Measurements from ENCODE around the gene ZNF362. TPM values are rescaled to one million over a fixed set of nuclear protein-coding genes. Genes with fewer than 3 reads are reported as not detected.

ZNF362 gene
- total and polyA plus RNA-seq, 2 experiments from 2014 or later = 11.0 to 12.9 TPM

GRCh38 chr1:33294071-33295010, 38.0 kb downstream of the ZNF362 start:
- Mint-ChIP-seq H3K9me3 (no peaks in the 10 kb centered on the region), H3K27me3 (ENCODE audit: insufficient read depth, low read depth, poor library complexity) (peaks cover 4% of the 10 kb centered on the region), H3K36me3 (ENCODE audit: low read depth) (peaks cover 45% of the 10 kb centered on the region), H3K4me3 (no peak overlapping the region; the same call in 2 of the 3 replicates), H3K27ac (no peak overlapping the region), H3K4me1 (peaks cover 6% of the 10 kb centered on the region; the same call in 1 of the 3 replicates)
- no peaks in the 10 kb centered on the region for H3F3A ChIP-seq (replicated peaks; ENCODE audit: low read depth)
- no peak overlapping the region for H3K4me2 ChIP-seq
- H3K27me3 ChIP-seq (ENCODE audit: insufficient read depth) = no peaks in the 10 kb centered on the region
- no peaks in the 10 kb centered on the region; the same call in 1 of the 2 replicates for H3K36me3 ChIP-seq (ENCODE audit: insufficient read depth)
- no peak overlapping the region for H2AFZ ChIP-seq
- ATAC-seq (no peak; the same call in 2 of the 3 replicates), DNase-seq (ENCODE audit: low spot score) (no peak)
- TF ChIP-seq EZH2phosphoT487 (IDR thresholded peaks at IDR 0.05; ENCODE audit: unreplicated experiment) = no peak
- no peak for TF ChIP-seq EZH2 (IDR thresholded peaks at IDR 0.05; ENCODE audit: low read depth, unreplicated experiment)
- no peak for TF ChIP-seq ZNF114 (CRISPR knock-in tag; IDR thresholded peaks at IDR 0.05)
- TF ChIP-seq NANOG (IDR thresholded peaks at IDR 0.05; ENCODE audit: borderline replicate concordance) = no peak
- TF ChIP-seq ZNF331 (CRISPR knock-in tag; IDR thresholded peaks at IDR 0.05; ENCODE audit: low read depth) = no peak
- TF ChIP-seq CTCF (conservative IDR thresholded peaks at IDR 0.05; ENCODE audit: low read depth in 2 of 2) = no peak
- TF ChIP-seq STAT1 (IDR thresholded peaks at IDR 0.05; ENCODE audit: unreplicated experiment) = no peak
- TF ChIP-seq ETS1 (IDR thresholded peaks at IDR 0.05) = no peak
- TF ChIP-seq ZNF462 (CRISPR knock-in tag; IDR thresholded peaks at IDR 0.05) = no peak
- TF ChIP-seq CREB1 (CRISPR knock-in tag; IDR thresholded peaks at IDR 0.05; ENCODE audit: low read depth) = no peak
- no peak for TF ChIP-seq POLR2AphosphoS5 (IDR thresholded peaks at IDR 0.05; ENCODE audit: low read depth)
- TF ChIP-seq JUNB (IDR thresholded peaks at IDR 0.05; ENCODE audit: unreplicated experiment) = no peak
- TF ChIP-seq REST (IDR thresholded peaks at IDR 0.05; ENCODE audit: unreplicated experiment) = no peak
- H4K20me1 ChIP-seq (replicated peaks; ENCODE audit: insufficient read depth) = no peaks in the 10 kb centered on the region; the same call in 1 of the 2 replicates
- no peaks in the 10 kb centered on the region for H3K4me1 ChIP-seq (ENCODE audit: insufficient read depth)
- H3K79me2 ChIP-seq (replicated peaks; ENCODE audit: insufficient read depth) = 0 out of 2 replicates have a peak, but pooled peaks cover 3% of the 10 kb centered on the region
- H3K9me2 ChIP-seq (ENCODE audit: insufficient read depth) = no peaks in the 10 kb centered on the region
- H3K4me3 ChIP-seq = no peak overlapping the region
- no peak overlapping the region for H3K27ac ChIP-seq (ENCODE audit: low read depth)
